Type B pancreatic cell (in vitro differentiated cells): Measurements from ENCODE around the gene TASP1. TPM values are rescaled to one million over a fixed set of nuclear protein-coding genes. Genes with fewer than 3 reads are reported as not detected.

Experiments used
- DNase-seq: peaks from one replicate; pipeline ENCODE4 v3.0.0; 2021; ENCODE audit warnings: mixed read lengths; ENCODE audit not compliant: unreplicated experiment; ENCODE audit errors: extremely low spot score
- H3K27ac Mint-ChIP-seq: 2 replicates; pipeline ENCODE4 v1.8.0; 2021; ENCODE audit warnings: mild to moderate bottlenecking, mixed read lengths
- H3K27me3 Mint-ChIP-seq: 2 replicates; pipeline ENCODE4 v1.8.0; 2021; ENCODE audit warnings: mixed read lengths
- H3K36me3 Mint-ChIP-seq: 2 replicates; pipeline ENCODE4 v1.8.0; 2021; ENCODE audit warnings: mixed read lengths
- H3K4me1 Mint-ChIP-seq: one replicate; pipeline ENCODE4 v1.8.0; 2021; ENCODE audit warnings: mixed read lengths; ENCODE audit not compliant: unreplicated experiment
- H3K4me3 Mint-ChIP-seq: 2 replicates; pipeline ENCODE4 v1.8.0; 2021; ENCODE audit warnings: mild to moderate bottlenecking, mixed read lengths
- H3K9me3 Mint-ChIP-seq: 2 replicates; pipeline ENCODE4 v1.8.0; 2021; ENCODE audit warnings: mixed read lengths
- total RNA-seq: library from RNA; stranded (reverse); gene quantifications from 2 replicates; pipeline ENCODE4 v1.2.1, GENCODE V29; 2021; ENCODE audit warnings: low replicate concordance
- TF ChIP-seq, protein P1 (sequence below): fragments of 200-600 bp; sonication (generic); conservative IDR thresholded peaks from 2 replicates; pipeline ENCODE4 v1.5.0; 2021; ENCODE audit warnings: antibody characterized with exemption, mild to moderate bottlenecking

The TASP1 gene
- total RNA-seq, 1 donor from 2014 or later: 16.7 TPM

DNA sequence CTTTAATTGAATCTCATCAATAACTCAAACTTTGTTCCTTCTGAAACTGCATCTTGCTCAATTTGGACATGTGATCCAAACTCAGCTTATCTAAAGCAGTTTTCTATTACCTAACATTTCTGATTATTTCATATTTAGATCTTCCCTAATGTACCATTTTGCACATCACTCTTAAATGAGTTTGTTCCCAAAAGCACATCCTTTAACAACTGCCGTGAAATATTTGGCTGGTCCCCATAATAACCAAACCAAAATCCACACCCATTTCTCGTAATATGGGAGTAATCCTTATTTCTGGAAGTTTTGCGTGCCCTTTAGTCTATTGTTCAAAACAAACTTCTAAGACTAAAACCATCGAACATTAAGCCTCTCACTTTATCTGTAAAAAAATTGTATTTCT is 94.9 kb downstream of the TASP1 start:
- Mint-ChIP-seq H3K4me1 (peaks cover 9% of the 10 kb centered on the region), H3K27me3 (no peaks in the 10 kb centered on the region), H3K36me3 (no peaks in the 10 kb centered on the region), H3K9me3 (no peaks in the 10 kb centered on the region), H3K4me3 (no peak overlapping the region), H3K27ac (no peak overlapping the region)
- TF ChIP-seq, protein P1, sequence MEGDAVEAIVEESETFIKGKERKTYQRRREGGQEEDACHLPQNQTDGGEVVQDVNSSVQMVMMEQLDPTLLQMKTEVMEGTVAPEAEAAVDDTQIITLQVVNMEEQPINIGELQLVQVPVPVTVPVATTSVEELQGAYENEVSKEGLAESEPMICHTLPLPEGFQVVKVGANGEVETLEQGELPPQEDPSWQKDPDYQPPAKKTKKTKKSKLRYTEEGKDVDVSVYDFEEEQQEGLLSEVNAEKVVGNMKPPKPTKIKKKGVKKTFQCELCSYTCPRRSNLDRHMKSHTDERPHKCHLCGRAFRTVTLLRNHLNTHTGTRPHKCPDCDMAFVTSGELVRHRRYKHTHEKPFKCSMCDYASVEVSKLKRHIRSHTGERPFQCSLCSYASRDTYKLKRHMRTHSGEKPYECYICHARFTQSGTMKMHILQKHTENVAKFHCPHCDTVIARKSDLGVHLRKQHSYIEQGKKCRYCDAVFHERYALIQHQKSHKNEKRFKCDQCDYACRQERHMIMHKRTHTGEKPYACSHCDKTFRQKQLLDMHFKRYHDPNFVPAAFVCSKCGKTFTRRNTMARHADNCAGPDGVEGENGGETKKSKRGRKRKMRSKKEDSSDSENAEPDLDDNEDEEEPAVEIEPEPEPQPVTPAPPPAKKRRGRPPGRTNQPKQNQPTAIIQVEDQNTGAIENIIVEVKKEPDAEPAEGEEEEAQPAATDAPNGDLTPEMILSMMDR: no peak
- DNase-seq: no peak

DNA sequence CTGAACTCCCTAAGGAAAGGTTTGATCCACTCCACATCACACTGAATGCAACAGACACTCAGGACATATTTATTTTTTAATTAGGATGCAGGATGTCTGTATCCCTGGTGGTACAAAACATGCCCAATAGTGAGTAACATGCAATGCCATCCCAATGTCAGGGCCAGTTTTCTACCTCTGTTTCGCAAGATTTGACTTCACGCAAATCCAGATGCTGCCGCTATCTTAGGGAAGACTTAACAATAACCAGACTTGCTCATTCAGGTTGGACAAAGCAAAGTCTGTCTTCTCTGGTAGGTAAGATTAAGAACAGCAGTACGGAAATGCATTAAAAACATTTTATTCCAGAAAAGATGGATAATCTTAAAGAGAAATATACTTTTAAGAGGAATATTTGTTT is 103.1 kb downstream of the TASP1 start:
- no peak overlapping the region for H3K4me3 Mint-ChIP-seq
- H3K36me3 Mint-ChIP-seq: peaks cover 14% of the 10 kb centered on the region
- no peaks in the 10 kb centered on the region for H3K9me3 Mint-ChIP-seq
- no peaks in the 10 kb centered on the region for H3K4me1 Mint-ChIP-seq
- TF ChIP-seq, protein P1: no peak
- H3K27ac Mint-ChIP-seq: no peak overlapping the region
- H3K27me3 Mint-ChIP-seq: no peaks in the 10 kb centered on the region
- DNase-seq: no peak

DNA sequence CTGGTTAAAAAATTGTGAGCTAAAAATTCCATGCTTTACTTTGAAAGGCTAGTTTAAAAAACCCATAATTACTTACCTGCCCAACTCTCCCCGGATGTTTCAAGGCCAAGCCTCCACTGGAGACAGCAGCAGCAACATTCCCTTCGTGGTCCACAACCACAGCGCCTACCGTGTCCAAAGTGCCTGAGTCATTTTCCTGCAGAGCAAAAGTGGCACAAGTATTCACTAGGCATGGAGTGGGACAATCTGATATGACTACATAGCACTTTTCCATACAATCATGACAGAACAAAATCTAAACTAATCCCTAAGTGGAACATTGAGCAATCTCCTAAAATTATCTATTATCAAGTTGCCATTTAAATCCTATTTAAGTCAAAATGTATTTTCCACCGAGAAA is 104.8 kb downstream of the TASP1 start:
- TF ChIP-seq, protein P1: no peak
- no peaks in the 10 kb centered on the region for H3K9me3 Mint-ChIP-seq
- H3K27me3 Mint-ChIP-seq: no peaks in the 10 kb centered on the region
- DNase-seq: no peak
- no peak overlapping the region for H3K27ac Mint-ChIP-seq
- H3K4me3 Mint-ChIP-seq: no peak overlapping the region
- H3K36me3 Mint-ChIP-seq: peaks cover 14% of the 10 kb centered on the region
- H3K4me1 Mint-ChIP-seq: no peaks in the 10 kb centered on the region

DNA sequence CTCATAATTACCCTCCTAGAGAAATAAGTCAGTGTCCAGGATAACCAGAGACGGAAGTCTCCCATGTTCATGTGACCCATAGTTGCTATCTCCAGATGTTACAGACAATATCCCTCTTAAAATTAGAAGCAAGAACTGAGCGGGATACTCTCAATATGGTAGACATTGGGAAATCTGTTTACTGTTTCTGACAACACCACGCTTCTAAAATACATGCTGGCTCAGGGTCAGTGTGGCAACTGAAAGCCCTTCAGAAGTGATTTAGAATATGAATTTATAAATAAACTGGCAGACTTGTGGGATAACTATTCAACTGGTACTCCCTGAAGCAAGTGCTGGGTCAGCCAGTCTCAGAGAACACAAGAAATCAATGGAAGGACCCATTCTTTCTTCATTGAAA is 108.6 kb downstream of the TASP1 start:
- H3K4me3 Mint-ChIP-seq: no peak overlapping the region
- TF ChIP-seq, protein P1: no peak
- H3K27me3 Mint-ChIP-seq: no peaks in the 10 kb centered on the region
- no peaks in the 10 kb centered on the region for H3K9me3 Mint-ChIP-seq
- DNase-seq: no peak
- H3K36me3 Mint-ChIP-seq: peaks cover 36% of the 10 kb centered on the region
- H3K27ac Mint-ChIP-seq: no peak overlapping the region
- no peaks in the 10 kb centered on the region for H3K4me1 Mint-ChIP-seq

DNA sequence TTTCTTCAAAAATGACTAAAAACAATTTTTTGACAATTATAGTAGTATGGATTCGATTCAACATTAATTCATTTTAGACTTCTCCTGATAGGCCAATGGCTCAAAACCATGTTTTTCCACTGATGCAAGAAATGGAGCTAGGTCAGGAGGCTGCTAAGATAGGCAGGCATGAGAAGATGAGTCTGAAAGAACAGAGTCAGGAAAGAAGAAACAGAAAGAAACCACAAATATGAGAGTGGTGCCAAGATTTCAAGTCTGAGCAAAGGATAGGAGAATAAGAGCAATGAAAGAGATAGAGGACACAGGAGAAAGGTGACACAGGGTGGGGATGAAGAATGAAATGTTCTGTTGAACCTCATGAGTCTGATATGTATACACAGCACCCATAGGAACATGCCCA is 112.2 kb downstream of the TASP1 start:
- Mint-ChIP-seq H3K27ac (no peak overlapping the region), H3K36me3 (peaks cover 42% of the 10 kb centered on the region)
- TF ChIP-seq, protein P1: no peak

DNA sequence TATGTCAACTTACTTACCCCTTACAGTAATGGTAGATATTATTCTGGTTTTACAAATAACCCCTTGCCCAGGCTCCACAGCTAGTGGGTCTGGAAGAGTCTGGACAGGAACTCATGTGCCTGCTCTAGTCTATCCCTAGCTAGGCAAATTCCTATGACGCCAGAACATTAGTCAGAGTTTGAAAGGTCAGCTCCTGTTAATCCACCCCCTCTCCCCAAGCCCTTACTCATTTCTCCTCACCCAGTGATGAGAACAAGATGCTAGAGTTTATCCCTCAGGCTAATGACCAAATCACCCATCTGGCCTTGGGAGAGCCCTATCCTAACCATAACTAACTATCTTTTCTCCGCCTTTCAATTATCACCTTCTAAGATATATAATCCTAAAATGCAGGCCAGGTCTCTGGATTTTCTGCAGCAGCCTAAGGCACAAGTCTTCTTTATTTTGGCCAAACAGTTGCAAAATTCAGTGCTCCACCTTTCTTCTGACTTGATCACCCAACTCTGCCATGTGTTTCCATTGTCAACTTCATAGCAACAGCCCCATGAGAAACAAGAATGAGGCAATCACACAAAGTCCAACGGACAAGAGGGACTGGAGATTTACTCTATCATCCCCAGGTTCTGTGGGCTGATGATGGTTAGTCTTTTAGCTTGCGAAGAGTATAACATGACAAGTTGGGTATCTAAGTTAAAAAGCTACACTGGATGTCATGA is 113.3 kb downstream of the TASP1 start:
- no peaks in the 10 kb centered on the region for H3K4me1 Mint-ChIP-seq
- peaks cover 42% of the 10 kb centered on the region for H3K36me3 Mint-ChIP-seq
- peaks cover 5% of the 10 kb centered on the region for H3K9me3 Mint-ChIP-seq
- no peak for DNase-seq
- TF ChIP-seq, protein P1: no peak
- no peak overlapping the region for H3K4me3 Mint-ChIP-seq
- no peak overlapping the region for H3K27ac Mint-ChIP-seq
- H3K27me3 Mint-ChIP-seq: no peaks in the 10 kb centered on the region

More for the DNA sequence above, 112.2 kb downstream of the TASP1 start:
- peaks cover 5% of the 10 kb centered on the region for H3K9me3 Mint-ChIP-seq
- no peaks in the 10 kb centered on the region for H3K4me1 Mint-ChIP-seq
- no peak for DNase-seq
- H3K27me3 Mint-ChIP-seq: no peaks in the 10 kb centered on the region
- no peak overlapping the region for H3K4me3 Mint-ChIP-seq
